HG03439 (cell line): ENCODE data around the gene EGR1.

Source experiments
- ATAC-seq: cut with Tn5 transposase; IDR thresholded peaks from one replicate; pipeline ENCODE4 v1.9.1; 2021; ENCODE audit warnings: mild to moderate bottlenecking, moderate library complexity; ENCODE audit not compliant: unreplicated experiment

EGR1 gene

DNA sequence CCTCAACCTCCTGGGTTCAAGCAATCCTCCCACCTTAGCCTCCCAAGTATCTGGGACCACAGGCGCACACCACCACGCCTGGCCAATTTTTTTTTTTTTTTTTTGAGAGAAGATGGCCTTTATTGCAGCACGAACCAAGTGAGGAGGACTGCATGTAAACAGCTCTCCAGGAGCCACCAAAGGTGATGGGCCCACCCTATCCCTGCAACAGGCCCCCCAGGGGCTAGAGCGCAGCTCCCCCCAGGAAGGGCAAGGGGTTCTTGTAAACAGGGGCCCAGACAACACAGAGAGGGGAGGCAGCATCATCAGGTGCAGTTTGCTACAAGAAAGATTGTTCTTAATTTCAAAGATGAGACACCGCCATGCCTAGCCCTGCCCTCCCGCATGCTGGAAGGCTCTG is 12.6 kb upstream of the EGR1 start:
- ATAC-seq: no peak

DNA sequence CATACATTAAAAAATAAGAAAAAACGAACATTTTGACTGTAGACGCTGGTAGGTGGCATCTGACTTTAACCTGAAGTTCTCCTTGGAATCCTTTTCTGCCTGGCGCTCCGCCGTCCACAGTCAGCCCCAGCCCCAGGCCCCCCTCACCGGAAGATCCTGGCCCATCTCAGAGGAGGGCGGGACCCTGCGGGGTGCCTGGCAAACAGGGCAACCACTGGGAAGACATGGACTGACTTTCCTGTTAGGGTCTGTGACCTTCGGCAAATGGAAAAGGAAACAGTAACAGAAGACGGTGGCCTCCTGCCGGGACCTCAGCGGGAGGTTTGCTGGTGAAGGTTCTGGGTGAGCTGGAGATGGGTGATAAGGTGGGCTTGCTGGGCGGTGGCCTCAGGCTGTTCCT is 11.7 kb upstream of the EGR1 start:
- ATAC-seq: no peak

DNA sequence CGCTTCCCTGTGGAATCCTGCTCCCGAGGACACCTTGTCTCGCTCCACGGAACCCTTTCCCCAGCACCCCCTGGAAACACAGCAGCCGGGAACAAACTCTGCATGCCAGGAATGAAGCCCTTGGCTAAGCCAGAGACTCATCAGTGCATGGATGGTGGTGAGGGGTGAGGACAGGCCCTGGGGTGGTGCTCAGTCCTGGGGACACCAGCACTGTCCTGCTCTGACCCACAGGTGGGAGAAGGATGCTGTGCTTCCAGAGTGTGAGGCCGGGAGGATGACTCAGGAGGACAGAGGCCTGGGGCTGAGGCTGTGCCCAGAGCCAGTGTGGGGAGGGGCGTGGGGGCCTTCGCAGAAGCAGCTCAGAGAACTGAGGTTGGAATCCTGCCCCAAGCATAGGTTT is 11.2 kb upstream of the EGR1 start:
- ATAC-seq: no peak

DNA sequence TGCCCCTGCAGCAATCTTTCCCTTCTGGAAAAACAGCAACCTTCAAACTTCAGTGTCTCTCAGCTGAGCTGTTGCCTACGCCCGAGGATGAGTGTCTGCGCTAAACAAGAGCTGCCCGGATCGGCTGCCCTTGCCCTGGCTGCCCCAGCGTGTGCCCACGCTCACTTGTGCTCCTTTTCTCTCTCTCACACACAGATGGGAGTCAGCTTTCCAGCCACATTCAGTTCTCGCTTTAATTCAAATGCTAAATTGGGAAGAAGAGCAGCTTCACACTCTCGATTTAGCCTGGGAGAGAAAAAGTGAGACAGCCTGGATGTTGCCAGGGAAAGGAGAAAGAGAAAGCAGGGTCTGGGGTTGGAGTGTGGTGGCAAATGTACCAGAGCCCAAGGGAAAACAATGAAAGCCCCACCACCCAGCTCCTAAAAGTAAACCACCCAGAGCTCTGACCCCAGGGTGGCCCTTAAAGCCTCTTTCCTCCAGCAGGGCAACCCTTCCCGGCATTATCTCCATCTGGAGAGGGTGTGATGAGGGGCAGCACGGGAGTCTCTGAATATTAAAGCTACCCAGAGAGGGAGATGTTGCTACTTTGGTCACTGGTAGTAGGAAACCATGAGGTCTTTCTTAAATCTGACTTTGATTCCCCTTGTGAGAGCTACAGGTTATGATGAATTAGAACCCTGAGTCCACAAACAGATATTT is 9.9 kb upstream of the EGR1 start:
- ATAC-seq: no peak

DNA sequence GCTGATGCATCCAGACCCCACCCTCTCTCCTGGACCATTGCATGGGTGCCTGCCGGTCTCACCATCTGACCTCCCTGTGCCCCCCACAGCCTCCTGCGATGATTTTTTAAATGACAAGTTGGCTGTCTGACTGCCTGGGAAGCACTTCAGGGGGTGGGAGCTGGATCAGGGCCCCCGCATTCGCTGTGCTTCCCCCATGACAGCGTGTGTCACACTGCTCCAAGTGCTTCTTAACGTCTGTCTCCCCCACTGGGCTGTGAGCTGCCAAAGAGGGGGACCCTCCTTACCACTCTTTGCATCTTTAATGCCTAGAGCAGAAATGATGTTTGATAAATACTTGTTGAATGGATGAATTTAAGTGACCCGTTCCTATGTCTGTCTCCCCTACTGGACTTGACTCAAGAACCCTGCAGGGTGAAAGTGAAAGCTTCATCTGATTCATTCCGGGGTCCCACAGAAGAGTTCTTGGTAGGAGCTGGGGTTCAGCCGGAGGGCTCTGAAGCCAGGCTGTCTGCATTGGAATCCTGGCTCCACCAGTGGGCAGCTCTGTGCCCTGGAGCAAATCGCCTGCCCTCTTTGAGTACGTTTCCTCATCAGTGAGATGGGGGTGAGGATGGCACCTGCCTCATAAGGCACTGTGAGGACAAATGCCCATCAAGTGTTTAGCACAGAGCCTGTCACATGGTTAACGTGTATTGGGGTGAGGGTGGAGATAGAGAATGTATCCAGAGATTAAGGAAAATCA is 7.6 kb upstream of the EGR1 start:
- no peak for ATAC-seq

DNA sequence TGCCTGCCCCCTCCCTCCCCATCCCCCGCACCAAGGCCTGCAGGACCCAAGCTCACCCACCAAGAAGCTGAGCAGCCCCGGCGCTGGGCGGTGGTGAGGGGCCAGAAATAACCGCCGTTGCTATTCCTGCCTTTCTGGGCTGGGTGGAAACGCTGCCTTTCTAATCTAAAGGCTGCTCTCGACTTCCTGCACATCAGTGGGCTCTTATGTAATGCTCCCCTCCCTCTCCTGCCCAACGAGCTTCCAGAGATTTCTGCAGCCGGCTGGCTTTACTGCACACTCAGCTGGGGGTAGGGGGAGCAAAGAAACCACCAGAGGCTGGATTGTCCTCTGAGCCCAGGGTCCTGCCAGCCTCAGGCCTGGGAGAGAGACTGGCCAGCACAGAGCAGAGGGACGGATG is 6.9 kb upstream of the EGR1 start:
- ATAC-seq: no peak

DNA sequence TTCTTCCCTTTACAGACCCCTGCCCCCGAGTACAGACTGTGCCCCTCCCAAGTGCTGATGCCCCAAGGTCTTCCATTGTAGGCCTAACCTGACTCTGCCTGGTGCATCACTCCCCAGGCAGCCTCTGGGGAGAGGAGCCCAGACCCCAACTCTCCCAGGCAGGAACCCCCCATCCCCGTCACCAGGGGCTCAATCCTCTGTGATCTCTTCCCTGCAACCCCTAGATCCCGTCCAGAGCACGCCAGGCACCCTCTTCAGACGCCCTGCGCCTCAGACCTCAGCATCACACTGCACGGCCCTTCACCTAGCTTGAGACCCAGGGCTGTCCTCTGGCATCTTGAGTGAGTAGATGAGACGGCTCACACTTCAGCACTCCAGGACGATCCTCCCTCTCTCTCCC is 6.4 kb upstream of the EGR1 start:
- no peak for ATAC-seq

DNA sequence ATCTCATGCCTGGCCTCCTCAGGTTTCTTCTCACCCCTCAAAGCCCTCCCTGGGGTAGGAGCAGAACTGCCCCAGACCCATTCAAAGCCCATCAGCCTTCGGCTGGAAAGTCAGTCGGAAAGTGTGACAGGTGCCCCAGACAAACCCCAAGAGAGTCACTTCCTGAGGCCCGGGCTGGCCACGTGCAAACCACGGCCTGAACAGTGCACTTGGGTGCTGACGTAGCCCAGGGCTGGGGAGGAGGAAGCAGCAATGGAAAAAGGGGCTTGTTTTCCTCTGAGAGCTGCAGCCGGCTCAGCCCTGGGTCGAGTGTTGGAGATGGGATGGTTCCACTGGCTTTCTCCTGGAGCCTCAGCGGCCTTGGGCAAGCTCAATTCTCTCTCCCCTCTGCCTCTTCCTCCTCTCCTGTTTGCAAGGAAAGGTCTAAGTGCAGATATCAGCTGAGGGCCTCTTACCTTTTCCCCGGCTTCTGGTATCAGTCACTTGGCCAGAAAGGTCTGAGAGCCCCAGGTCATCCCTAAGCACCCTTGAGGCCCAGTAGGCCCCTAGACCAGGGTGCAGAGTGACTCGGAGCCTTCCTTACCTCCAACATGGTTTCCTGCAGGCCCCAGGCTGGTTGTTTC is 5.9 kb upstream of the EGR1 start:
- no peak for ATAC-seq

DNA sequence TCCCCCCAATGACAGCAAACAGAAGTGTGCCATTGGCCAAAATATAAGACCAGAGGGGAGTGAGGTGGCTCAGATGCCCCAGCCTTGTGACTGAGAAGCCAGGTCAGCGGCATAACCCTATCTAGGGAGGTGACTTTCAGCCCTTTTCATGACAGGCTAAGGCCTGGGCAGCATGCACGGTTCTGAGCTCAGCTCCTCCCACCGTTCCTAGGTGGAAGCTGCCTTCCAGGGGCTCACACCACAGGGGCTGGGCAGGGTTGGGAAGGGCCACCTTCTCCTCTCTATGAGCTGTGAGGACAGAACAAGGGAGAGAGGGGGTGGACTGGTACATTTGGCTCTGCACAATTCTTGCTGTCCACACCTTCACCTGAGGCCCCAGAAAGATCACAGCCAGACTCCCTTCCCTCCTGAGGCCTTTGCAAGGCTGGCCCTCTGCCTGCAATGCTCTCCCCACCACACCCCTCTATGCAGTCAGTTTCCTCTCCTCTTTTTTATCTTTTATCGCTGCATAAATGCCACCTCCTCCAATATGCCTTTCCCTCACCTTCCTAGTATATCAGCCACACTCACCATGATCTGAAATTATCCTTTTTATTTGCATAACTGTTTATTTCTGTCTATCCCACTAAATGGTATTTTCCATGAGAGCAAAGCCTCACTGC is 5.1 kb upstream of the EGR1 start:
- no peak for ATAC-seq

DNA sequence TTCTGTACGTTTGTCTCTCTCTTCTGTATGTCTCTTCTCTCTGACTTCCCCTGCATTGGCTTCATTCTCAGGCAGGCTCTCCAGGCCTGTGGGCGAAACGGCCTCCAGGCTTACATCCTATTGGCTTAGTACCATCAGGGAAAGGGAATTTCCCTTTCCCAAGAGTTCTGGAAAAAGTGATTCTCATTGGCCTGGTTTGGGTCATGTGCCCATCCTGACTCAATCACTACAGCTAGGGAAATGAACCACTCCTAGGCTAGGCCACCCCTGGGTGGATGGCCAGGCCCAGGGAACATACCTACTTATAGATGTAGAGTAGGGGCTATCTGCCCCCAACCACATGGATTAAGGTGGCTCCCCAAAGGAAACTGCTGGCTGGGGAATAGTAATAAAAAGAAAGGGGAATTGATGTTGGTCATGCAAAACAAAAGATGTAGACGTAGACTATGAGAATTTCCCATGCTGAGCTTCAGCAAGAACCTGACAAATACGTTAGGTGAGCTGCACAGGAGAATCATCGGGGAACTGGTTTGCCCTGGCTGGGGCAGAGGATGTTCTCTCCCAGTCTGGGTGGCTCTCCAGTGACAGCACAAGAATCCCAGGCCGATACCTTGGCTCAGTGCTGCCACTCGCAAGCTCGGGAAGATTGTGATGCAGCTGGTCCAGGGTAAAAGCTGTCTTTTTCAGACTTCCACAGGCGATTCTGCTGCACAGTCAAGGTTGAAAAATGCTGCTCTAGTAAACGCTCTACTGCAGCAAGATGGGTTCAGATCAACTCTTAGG is 3.7 kb upstream of the EGR1 start:
- no peak for ATAC-seq

DNA sequence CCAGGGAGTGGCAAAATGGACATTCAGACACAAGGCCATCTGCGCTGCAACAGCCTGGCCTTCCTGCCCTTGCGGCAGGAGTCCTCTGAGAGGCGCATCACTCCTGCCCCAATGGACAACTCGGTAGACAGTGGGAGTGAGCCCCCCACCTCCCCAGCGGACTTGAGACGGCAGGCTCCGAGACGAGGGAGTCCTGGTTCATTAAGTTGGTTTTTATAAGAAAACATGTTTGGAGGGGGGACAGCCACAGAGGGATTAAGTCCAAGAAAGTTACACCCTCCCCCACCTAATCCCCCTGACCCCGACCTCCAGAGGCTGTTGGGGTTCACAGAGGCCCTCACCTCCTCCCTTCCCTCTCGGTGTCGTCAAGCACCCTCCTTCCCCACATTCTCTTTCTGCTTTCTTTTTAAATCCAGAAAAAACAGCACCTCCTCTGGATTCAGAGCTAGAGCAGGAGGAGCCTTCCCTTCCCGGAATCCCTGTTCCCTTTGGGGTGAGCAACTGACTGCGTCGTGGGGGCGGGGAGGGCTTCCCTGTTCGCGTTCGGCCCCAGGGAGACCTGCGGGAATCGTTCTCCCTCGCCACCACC is 1.8 kb upstream of the EGR1 start:
- no peak for ATAC-seq

DNA sequence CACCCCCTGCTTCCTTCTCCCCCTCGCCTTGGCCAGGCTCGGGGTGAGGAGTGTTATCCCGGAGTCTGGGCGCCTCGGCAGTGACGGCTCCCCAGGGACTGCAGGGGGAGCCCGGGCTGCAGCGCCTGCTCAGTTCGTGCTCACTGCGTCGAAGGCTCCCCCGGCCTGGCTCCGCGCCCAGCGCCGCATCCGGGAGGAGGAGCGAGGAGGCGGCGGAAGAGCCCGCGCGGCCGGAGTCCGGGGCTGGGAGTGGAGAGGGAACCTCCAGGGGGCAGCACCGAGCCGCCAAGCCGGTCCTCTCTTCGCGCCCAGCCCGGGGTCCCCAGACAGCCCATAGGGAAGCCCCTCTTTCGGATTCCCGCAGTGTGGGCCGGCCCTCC is 1.3 kb upstream of the EGR1 start:
- ATAC-seq: peak; percentile 45

DNA sequence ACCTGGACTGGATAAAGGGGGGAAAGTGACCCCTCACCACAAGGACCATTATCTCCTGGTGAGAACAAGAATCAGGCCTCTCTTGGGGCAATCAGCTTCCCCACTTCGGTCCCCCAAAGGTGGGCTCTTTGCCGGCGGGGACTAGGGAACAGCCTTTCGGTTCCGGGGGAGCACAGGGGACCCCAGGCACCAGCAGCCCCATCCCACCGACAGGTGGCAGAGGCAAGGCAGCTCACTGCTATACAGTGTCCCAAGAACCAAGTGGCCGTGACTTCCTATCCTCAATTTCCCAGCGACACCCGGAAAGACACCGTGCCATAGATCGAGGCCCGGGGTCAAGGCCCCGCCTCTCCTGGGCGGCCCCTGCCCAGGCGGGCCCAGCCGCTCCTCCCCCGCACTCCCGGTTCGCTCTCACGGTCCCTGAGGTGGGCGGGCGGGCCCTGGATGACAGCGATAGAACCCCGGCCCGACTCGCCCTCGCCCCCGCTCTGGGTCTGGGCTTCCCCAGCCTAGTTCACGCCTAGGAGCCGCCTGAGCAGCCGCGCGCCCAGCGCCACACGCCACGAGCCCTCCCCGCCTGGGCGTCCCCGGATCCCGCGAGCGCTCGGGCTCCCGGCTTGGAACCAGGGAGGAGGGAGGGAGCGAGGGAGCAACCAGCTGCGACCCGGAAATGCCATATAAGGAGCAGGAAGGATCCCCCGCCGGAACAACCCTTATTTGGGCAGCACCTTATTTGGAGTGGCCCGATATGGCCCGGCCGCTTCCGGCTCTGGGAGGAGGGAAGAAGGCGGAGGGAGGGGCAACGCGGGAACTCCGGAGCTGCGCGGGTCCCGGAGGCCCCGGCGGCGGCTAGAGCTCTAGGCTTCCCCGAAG is 655 bp upstream of the EGR1 start:
- ATAC-seq: peak; percentile 75

DNA sequence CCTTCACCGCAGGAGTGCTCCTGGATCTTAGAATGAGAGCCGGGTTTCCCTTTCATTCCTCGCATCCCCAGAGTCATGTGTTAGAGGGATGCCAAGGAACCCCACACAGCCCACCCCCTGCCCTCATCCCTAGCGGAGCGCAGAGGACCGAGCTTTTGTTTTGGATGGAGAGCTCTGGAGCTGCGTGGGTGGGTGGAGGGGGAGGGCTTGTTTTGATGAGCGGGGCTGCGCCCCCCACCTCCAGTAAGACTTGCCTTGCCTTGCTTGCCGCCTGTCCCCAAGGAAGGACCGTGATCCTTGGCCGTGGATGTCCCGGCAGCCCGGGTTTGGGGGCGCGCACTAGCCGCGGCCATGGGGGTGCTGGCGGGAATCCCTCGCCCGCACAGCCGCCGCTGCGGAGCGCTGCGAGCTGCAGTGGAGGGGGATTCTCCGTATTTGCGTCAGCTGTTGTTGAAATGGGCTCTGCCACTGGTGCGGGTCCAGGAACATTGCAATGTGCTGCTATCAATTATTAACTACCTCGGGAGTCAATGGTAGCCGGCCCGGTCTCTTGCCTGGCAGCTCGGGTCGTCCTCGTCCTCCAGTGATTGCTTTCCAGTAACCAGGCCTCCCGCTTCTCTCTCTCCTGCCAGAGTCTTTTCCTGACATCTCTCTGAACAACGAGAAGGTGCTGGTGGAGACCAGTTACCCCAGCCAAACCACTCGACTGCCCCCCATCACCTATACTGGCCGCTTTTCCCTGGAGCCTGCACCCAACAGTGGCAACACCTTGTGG is 1.0 kb downstream of the EGR1 start:
- no peak for ATAC-seq

DNA sequence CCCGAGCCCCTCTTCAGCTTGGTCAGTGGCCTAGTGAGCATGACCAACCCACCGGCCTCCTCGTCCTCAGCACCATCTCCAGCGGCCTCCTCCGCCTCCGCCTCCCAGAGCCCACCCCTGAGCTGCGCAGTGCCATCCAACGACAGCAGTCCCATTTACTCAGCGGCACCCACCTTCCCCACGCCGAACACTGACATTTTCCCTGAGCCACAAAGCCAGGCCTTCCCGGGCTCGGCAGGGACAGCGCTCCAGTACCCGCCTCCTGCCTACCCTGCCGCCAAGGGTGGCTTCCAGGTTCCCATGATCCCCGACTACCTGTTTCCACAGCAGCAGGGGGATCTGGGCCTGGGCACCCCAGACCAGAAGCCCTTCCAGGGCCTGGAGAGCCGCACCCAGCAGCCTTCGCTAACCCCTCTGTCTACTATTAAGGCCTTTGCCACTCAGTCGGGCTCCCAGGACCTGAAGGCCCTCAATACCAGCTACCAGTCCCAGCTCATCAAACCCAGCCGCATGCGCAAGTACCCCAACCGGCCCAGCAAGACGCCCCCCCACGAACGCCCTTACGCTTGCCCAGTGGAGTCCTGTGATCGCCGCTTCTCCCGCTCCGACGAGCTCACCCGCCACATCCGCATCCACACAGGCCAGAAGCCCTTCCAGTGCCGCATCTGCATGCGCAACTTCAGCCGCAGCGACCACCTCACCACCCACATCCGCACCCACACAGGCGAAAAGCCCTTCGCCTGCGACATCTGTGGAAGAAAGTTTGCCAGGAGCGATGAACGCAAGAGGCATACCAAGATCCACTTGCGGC is 1.8 kb downstream of the EGR1 start:
- no peak for ATAC-seq

DNA sequence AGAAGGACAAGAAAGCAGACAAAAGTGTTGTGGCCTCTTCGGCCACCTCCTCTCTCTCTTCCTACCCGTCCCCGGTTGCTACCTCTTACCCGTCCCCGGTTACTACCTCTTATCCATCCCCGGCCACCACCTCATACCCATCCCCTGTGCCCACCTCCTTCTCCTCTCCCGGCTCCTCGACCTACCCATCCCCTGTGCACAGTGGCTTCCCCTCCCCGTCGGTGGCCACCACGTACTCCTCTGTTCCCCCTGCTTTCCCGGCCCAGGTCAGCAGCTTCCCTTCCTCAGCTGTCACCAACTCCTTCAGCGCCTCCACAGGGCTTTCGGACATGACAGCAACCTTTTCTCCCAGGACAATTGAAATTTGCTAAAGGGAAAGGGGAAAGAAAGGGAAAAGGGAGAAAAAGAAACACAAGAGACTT is 2.4 kb downstream of the EGR1 start:
- no peak for ATAC-seq

DNA sequence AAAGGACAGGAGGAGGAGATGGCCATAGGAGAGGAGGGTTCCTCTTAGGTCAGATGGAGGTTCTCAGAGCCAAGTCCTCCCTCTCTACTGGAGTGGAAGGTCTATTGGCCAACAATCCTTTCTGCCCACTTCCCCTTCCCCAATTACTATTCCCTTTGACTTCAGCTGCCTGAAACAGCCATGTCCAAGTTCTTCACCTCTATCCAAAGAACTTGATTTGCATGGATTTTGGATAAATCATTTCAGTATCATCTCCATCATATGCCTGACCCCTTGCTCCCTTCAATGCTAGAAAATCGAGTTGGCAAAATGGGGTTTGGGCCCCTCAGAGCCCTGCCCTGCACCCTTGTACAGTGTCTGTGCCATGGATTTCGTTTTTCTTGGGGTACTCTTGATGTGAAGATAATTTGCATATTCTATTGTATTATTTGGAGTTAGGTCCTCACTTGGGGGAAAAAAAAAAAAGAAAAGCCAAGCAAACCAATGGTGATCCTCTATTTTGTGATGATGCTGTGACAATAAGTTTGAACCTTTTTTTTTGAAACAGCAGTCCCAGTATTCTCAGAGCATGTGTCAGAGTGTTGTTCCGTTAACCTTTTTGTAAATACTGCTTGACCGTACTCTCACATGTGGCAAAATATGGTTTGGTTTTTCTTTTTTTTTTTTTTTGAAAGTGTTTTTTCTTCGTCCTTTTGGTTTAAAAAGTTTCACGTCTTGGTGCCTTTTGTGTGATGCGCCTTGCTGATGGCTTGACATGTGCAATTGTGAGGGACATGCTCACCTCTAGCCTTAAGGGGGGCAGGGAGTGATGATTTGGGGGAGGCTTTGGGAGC is 3.1 kb downstream of the EGR1 start:
- no peak for ATAC-seq
